A549 treated with Hydrocortisone at 1 μM for 4 hours (cell line): ENCODE data around the gene TMEM179B. TPM values are rescaled to one million over a fixed set of nuclear protein-coding genes. Genes with fewer than 3 reads are reported as not detected.

ENCODE experiments used
- total RNA-seq: library from RNA; stranded (reverse); fragments of 200-300 nt; extraction: Qiagen RNA extraction; gene quantifications from 5 replicates; pipeline ENCODE4 v1.2.3, GENCODE V29; 2022

TMEM179B gene
- 64.4 to 93.7 TPM (median 85.8 TPM) in 5 replicates for total RNA-seq

DNA sequence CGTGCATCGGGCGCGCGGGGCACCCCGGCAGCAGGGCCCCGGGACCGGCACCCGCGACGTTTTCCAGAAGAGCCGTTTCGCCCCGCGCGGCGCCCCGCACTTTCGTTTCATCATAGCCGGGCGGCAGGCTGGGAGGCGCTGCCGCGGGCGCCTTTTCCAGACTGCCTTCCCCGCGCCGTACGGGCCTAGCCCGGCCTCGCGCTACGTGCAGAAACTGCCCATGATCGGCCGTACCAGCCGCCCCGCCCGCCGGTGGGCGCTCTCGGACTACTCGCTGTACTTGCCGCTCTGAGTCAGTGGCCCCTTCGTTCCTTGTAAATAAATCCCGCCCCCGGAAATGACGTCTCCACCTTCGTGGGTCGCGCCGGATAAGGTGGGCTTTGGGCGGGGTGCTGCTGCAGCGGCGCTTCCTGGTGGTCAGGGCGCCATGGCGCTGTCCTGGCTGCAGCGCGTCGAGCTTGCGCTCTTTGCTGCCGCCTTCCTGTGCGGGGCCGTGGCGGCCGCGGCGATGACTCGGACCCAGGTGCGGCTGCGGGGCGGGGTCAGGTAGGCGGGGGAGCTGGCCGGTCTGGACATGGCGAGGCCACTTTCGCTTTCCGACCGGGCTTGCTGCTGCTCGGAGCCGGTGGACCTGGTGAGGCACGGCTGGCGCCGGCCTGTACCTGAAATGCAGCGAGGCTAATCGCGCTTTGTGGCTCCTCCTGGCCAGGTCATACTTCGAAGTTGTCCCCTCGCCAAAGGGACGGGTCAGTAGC, at the start of gene TMEM179B:
Gene TMEM179B, plus strand, starts transcription at position 398 of the 755 bp plus-strand sequence. Its CDS starts 30 bp downstream, at position 428.

DNA sequence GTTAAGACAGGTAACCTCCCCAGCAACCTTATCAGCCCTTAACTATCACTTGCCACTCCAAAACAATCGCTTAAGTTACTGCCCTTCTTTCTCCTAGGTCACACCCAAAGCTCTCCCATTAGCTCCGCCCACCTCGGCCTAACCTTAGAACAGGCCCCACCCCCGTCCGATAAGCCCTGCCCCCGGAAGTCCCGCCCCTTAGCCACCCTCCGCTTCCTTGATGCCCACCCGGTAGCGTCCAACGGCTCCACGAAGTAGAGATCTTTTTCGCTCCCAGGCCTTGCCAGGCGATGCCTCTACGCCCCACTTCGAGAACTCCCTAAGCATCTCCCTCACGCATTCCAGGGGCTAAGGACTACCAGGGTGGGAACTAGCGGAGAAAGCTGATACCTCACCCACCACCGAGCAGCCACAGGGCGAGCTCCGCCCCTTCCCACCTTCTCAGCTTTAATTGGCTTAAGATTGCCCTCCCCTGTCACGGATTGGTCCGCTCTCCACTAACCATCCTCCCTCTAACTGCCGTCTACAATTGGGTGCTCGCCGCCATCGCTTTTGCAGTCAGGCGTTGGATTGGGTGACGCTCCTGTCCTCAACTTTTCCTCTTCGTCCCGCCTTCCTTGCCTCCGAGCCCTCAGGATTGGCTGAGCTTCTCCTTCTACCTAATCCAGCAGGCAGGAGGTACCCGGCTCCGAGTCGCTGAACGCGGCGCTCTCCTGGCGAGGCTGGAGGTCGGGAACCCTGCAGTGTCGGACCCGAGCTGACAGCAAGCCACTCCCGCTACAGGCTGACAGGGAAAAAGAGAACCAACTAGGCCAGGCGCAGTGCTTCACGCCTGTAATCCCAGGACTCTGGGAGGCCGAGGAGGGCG, 33.2 kb upstream of the TMEM179B start, which contains the start of gene ZBTB3:
Gene ZBTB3, minus strand, starts transcription at position 425 of the 868 bp plus-strand sequence. CDS start 496 bp downstream, outside the sequence.

DNA sequence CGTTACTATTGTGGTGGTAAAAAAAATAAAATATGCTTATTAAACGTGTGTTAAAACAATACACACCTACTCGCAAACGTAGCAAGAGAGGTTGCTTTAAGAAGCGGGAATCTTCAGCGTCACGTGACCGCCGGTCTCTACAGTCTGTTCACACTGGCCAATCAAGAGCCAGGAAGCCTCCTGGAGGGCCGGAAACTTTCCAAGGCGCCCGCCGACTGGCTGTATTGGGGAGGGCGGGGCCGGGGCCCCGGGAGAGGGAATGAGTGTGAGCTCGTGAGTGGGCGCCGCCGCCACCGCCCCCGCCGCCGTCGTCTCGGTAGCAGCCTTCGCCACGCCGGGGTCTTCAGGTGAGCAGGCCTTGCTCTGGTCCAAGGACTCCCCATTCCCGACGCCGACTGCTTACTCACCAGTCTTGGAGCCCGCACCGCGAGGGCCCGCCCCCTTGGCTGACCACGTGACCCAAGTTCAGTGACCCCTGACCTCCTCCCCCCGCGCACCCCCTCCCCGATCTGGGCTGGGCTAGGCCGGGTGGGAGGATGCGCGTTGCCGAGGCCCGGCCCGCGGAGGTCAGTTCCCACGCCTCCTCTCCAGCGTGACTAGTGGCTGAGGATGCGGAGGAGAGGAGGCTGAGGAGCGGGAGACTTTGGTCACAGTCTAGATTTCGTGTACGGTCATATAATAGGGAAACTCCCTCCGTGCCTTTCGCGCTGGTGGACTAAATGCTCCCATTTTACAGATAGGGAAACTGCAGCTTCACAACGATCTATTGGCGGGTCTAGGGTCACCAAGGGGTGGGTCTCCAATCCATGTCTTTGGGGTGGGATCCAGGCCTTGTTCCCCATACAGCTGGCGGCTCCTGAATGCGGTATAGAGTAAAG, 15.8 kb upstream of the TMEM179B start, which contains the start of gene TAF6L:
Gene TAF6L, plus strand, starts transcription at position 253 of the 878 bp plus-strand sequence. CDS start 4,388 bp downstream, outside the sequence.

GRCh38 chr11:62791501-62792201, 4.4 kb downstream of the TMEM179B start, which contains the start of gene TMEM223:
TMEM223 (minus strand) TSS chr11:62792006; CDS start chr11:62791994, 12 bp downstream.

DNA sequence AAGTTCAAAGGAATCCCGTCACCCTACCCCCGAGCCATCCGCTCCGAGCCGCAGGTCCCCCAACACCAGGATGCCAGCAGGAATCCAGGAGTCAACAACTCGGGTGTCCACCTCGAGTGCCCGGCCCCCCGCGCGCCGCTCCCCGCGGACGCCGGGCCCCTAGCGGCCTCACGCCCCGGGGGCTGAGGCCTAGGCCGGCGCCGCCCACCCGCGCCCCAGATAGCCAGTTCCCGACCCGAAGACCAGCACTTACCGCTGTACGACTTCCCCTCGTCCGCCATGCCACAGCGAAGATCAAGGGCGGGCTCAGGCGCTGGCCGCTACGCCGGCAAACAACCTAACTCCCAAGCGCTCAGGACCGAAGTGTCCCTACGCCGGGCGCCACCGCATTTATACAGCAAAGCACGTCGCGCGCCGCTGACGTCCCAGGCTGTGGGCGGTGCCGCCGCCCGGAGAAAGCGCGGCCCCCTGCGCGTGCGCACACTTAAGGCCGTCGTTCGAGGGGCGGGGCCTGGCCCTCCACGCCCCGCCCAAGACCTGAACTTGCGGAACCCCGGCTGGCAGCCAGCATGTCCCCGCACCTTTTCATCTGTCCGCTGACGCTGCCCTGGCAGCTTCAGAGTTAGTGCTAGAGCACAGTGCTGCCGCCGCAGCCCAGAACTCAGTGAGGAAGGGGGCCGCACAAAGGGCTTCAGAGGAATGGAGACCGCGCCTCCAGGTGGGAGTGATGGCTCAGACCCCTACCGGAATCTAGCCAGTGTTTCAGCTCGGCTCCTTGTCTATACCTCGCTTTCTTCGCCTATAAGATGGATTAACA, 18.1 kb downstream of the TMEM179B start, which contains the start of gene NXF1:
Gene NXF1, minus strand, starts transcription at position 365 of the 817 bp plus-strand sequence. Its CDS starts 84 bp downstream, at position 281.

DNA sequence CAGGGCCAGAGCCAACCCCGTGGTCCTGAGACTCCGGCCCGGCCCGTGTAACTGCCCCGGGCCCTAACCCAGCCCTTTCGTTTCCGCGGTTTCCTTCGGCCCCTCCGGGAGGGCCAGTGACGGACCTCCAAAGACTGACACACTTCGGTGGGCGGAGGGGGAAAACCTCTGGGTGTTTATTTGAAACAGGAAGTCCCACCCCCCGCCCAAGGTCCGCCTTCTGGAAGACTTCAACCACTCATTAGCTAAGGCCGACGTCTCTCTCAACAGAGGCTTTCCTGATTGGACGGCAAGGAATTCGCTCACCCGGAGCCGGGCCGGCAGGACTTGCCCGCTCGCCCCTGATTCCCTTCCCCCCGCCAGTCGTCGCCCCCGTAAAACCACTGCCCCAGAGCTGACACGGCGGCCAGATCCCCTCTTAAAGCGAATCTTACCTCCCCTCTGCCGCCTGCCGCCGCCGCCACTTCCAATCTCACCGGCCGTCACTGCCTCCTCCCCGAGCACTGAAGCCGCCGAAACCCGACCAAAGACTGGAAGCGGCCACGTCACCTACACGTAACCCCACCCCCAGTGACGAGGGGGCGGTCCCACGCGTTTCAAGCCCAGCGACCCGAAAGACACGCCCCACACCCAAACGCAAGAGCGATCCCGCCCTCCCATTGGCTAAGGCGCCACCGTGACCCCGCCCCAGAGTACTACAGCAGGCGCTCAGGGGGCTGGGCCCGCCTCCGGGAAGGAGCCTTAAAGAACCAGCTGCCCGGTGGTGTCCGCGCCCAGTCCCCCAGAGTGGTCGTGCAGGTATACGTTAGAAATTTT, 44.5 kb downstream of the TMEM179B start, which contains the start of gene STX5:
Gene STX5, minus strand, starts transcription at position 532 of the 816 bp plus-strand sequence. CDS start 808 bp downstream, outside the sequence.

GRCh38 chr11:62832336-62833234, 45.4 kb downstream of the TMEM179B start, which contains the start of gene TEX54:
TEX54 (minus strand) TSS chr11:62832841.

GRCh38 chr11:62839050-62839945, 52.1 kb downstream of the TMEM179B start, which contains the start of gene WDR74:
WDR74 (minus strand) TSS chr11:62839590; CDS start chr11:62839570, 20 bp downstream.

Other genes with a start within 250 kb of the TMEM179B start
- 308 to 468 TPM (median 395 TPM) in 5 replicates for gene AHNAK, start 240.6 kb upstream of the TMEM179B start, total RNA-seq
- gene EEF1G, start 213.5 kb upstream of the TMEM179B start, total RNA-seq = 1,875 to 2,021 TPM (median 1,992 TPM) in 5 replicates
- 15.8 to 17.4 TPM (median 16.7 TPM) in 5 replicates for gene TUT1, start 195.9 kb upstream of the TMEM179B start, total RNA-seq
- 84.4 to 102 TPM (median 85.9 TPM) in 5 replicates for gene MTA2, start 185.5 kb upstream of the TMEM179B start, total RNA-seq
- 19.0 to 23.2 TPM (median 21.8 TPM) in 5 replicates for gene EML3, start 174.6 kb upstream of the TMEM179B start, total RNA-seq
- gene ROM1, start 174.1 kb upstream of the TMEM179B start, total RNA-seq = 3.5 to 4.7 TPM (median 4.4 TPM) in 5 replicates
- 45.9 to 56.9 TPM (median 52.4 TPM) in 5 replicates for gene B3GAT3, start 165.4 kb upstream of the TMEM179B start, total RNA-seq
- gene GANAB, start 140.8 kb upstream of the TMEM179B start, total RNA-seq = 243 to 305 TPM (median 258 TPM) in 5 replicates
- gene INTS5, start 134.1 kb upstream of the TMEM179B start, total RNA-seq = 20.6 to 22.8 TPM (median 21.6 TPM) in 5 replicates
- 115 to 147 TPM (median 128 TPM) in 5 replicates for gene C11orf98, start 122.2 kb upstream of the TMEM179B start, total RNA-seq
- 8.2 to 15.6 TPM (median 12.8 TPM) in 5 replicates for gene CSKMT, start 122.1 kb upstream of the TMEM179B start, total RNA-seq
- 22.5 to 36.2 TPM (median 32.9 TPM) in 5 replicates for gene UQCC3, start 115.7 kb upstream of the TMEM179B start, total RNA-seq
- 3.9 to 5.5 TPM (median 5.2 TPM) in 5 replicates for gene LBHD1, start 115.1 kb upstream of the TMEM179B start, total RNA-seq
- gene UBXN1, start 108.3 kb upstream of the TMEM179B start, total RNA-seq = 106 to 120 TPM (median 114 TPM) in 5 replicates
- gene LRRN4CL, start 97.9 kb upstream of the TMEM179B start, total RNA-seq = 0.07 to 0.13 TPM (median 0.11 TPM) in 4 of 5 replicates, not detected in the other
- gene BSCL2, start 80.0 kb upstream of the TMEM179B start, total RNA-seq = 63.8 to 87.2 TPM (median 72.5 TPM) in 5 replicates
- not detected in 5 replicates for gene GNG3, start 79.7 kb upstream of the TMEM179B start, total RNA-seq
- gene HNRNPUL2, start 59.9 kb upstream of the TMEM179B start, total RNA-seq = 38.5 to 50.6 TPM (median 40.7 TPM) in 5 replicates
- 29.2 to 32.7 TPM (median 31.6 TPM) in 5 replicates for gene TTC9C, start 58.9 kb upstream of the TMEM179B start, total RNA-seq
- gene ZBTB3, start 33.2 kb upstream of the TMEM179B start, total RNA-seq = 1.0 to 1.6 TPM (median 1.5 TPM) in 5 replicates
- gene POLR2G, start 25.8 kb upstream of the TMEM179B start, total RNA-seq = 156 to 190 TPM (median 177 TPM) in 5 replicates
- gene TAF6L, start 16.0 kb upstream of the TMEM179B start, total RNA-seq = 12.6 to 15.2 TPM (median 13.6 TPM) in 5 replicates
- 20.1 to 29.2 TPM (median 26.5 TPM) in 5 replicates for gene TMEM223, start 4.6 kb downstream of the TMEM179B start, total RNA-seq
- gene NXF1, start 18.0 kb downstream of the TMEM179B start, total RNA-seq = 47.7 to 51.9 TPM (median 49.5 TPM) in 5 replicates
- 19.0 to 25.5 TPM (median 24.6 TPM) in 5 replicates for gene STX5, start 44.6 kb downstream of the TMEM179B start, total RNA-seq
- not detected in 5 replicates for gene TEX54, start 45.4 kb downstream of the TMEM179B start, total RNA-seq
- 74.2 to 79.9 TPM (median 78.7 TPM) in 5 replicates for gene WDR74, start 52.2 kb downstream of the TMEM179B start, total RNA-seq
- 945 to 1,067 TPM (median 951 TPM) in 5 replicates for gene SLC3A2, start 93.5 kb downstream of the TMEM179B start, total RNA-seq
- gene CHRM1, start 134.0 kb downstream of the TMEM179B start, total RNA-seq = 0.06 to 0.13 TPM (median 0.08 TPM) in 5 replicates
- not detected in 5 replicates for gene SLC22A6, start 197.6 kb downstream of the TMEM179B start, total RNA-seq
- gene SLC22A8, start 228.4 kb downstream of the TMEM179B start, total RNA-seq = not detected in 5 replicates